Sigmoid colon (tissue), 4 donors: ENCODE measurements around the gene NLRP7.

Experiments used
- CTCF ChIP-seq, 4 experiments: fragments of 450-650 bp in 3 of 4; fragments of 200-600 bp in 1 of 4; IDR thresholded peaks; one replicate each; pipeline ENCODE4 v1.5.1; 2016 to 2019; ENCODE audit warnings: antibody characterized with exemption in 4 of 4, mild to moderate bottlenecking in 3 of 4, moderate library complexity in 2 of 4
- POLR2AphosphoS5 ChIP-seq, 4 donors: sonication (generic); formaldehyde crosslinking; IDR thresholded peaks; one replicate each; pipeline ENCODE4 v1.6.1; 2017; ENCODE audit warnings: antibody characterized with exemption in 4 of 4

- TF ChIP-seq POLR2AphosphoS5 (IDR thresholded peaks at IDR 0.05) (no peak), CTCF (IDR thresholded peaks at IDR 0.05) (no peak)
Measured at GRCh38 chr19:54893406-54893805, 53.9 kb downstream of the NLRP7 start.
